Posterior vena cava (tissue), 2 donors: ENCODE measurements around the gene LGR5. TPM values are rescaled to one million over a fixed set of nuclear protein-coding genes. Genes with fewer than 3 reads are reported as not detected.

Experiments used
- DNase-seq: peaks from one replicate; pipeline ENCODE4 v3.0.0-alpha.2; 2020; ENCODE audit warnings: low spot score
- intact Hi-C, 2 donors: fragments of 100-400 bp; cut with DNase I; formaldehyde crosslinking; loops; one replicate each; pipeline versions ENCODE4 v1.14.1 to v1.14.2; 2022 to 2023
- total RNA-seq, 2 donors: library from RNA; stranded (reverse); fragmentation: NEBNext Ultra II Directional; extraction: Animal tissue kit (Norgen Biotek cat#: 25700); gene quantifications; one replicate each; pipeline ENCODE4 v1.2.1, GENCODE V29; 2021
- donor health status: DM: yes; HTN: yes; CAD: no.
- donor health status: DM: yes; HTN: yes; CAD: no.

Gene LGR5
- total RNA-seq, 2 donors from 2014 or later, result 0.38 to 1.3 TPM

DNA sequence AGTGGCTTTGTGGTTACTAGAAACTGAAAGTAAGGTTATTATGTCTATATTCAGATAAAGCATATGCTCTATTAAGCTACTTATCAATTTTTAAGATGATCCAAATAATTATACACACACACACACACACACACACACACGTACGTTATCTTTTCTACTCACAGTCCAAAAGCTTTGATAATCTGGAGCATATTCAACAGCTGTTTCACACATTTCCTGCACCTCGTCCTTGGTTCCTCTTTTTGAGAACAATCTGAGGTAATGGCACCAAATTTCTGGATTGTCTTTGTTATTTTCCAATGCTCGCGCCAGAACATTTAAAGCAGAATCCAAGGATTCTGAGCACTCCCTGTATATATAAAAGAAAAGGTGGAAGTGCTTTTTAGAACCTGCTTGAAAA is 186.5 kb downstream of the LGR5 start:
- no peak for DNase-seq
- intact Hi-C loops, result no loop called here

DNA sequence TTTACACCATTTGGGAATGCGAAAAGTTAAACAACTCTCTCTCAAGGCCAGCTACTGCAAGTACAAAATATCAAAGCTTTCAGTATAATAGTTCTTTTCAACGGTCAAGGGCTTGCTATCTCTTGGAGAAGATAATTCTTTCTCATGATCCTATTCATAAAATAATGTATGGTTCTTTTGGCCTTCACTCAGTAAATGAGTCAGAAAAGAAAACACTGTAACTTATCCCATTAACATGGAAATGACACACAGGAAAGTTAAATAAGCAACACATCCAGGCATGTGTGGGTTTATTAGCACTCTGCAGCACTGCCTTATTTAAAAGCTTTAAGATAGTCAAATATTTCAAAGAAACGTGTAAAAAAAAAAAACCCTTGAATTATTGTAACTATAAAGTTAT is 187.2 kb downstream of the LGR5 start:
- intact Hi-C loops, result no loop called here

DNA sequence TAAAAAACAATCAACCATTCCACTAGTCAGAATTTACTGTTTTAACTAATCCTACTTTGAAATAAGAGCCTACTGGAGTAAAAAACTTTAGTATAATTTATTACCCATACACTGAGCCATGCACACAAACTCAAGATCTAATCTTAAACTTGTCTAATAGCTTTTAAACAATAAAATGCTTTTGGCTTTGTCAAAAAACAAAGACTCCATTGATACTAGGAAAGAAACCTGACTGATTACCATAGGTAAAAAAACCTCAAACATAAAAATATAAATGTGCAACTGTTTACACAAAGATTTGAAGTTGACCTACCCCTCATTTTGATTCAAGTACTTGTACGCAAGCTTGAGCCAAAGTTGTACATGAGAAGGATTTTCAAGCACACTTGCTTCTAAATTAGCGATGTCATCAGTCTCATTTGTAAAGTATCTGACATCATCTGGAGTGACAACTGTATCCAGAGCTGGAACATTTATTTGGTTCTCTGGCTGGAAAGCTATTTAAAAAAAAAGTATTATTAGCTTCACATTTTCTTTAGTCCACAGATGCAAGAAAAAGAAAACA is 187.9 kb downstream of the LGR5 start:
- intact Hi-C loops, result no loop called here
- no peak for DNase-seq

More for the DNA sequence above, 187.2 kb downstream of the LGR5 start:
- no peak for DNase-seq

Other genes with a start within 250 kb of the LGR5 start
- gene ZFC3H1, start 224.1 kb downstream of the LGR5 start, total RNA-seq, result 10 to 100 TPM; 47.2 to 47.9 TPM
- 1 to 10 TPM; 3.9 to 4.0 TPM for gene THAP2, start 224.5 kb downstream of the LGR5 start, total RNA-seq
- gene TMEM19, start 246.3 kb downstream of the LGR5 start, total RNA-seq, result 10 to 100 TPM; 12.9 to 14.1 TPM